MCF 10A (cell line): ENCODE results near the gene RABEPK. TPM values are rescaled to one million over a fixed set of nuclear protein-coding genes. Genes with fewer than 3 reads are reported as not detected.

Source experiments
- Bru-seq: library from RNA; stranded (reverse); fragments of 400-500 nt; gene quantifications from one replicate; lab custom pipeline; 2021; lab: Mats Ljungman, UMichigan
- BruChase-seq, 2 experiments: library from RNA; stranded (reverse); fragments of 400-500 nt; gene quantifications; one replicate each; lab custom pipeline; 2021; lab: Mats Ljungman, UMichigan
- BruUV-seq: library from RNA; stranded (reverse); fragments of 400-500 nt; replicated peaks from 2 replicates; lab custom pipeline; 2021; lab: Mats Ljungman, UMichigan
- CTCF ChIA-PET: fragments of 300-600 bp; sonication (Branson Sonifier 250); formaldehyde crosslinking; extraction: SDS; loops from one replicate; lab custom pipeline; 2021; ENCODE audit warnings: antibody characterized with exemption, inconsistent platforms; lab: Yijun Ruan, JAX
- POLR2A ChIA-PET: fragments of 300-600, 350-650 bp; sonication (Branson Sonifier 250); formaldehyde crosslinking; extraction: SDS; loops from one replicate; lab custom pipeline; 2020; ENCODE audit warnings: antibody characterized with exemption, inconsistent platforms; lab: Yijun Ruan, JAX
- DNase-seq: peaks from one replicate; pipeline ENCODE4 v3.0.0-alpha.2; 2018; ENCODE audit not compliant: unreplicated experiment
- H3K27ac Mint-ChIP-seq: one replicate; pipeline ENCODE4 v1.8.0; 2022; ENCODE audit warnings: mild to moderate bottlenecking, low read depth, mixed read lengths; ENCODE audit not compliant: unreplicated experiment
- H3K27me3 Mint-ChIP-seq: one replicate; pipeline ENCODE4 v1.8.0; 2022; ENCODE audit warnings: mixed read lengths; ENCODE audit not compliant: insufficient read depth, unreplicated experiment
- H3K36me3 Mint-ChIP-seq: one replicate; pipeline ENCODE4 v1.8.0; 2022; ENCODE audit warnings: mild to moderate bottlenecking, moderate library complexity, mixed read lengths; ENCODE audit not compliant: insufficient read depth, unreplicated experiment
- H3K4me1 Mint-ChIP-seq: one replicate; pipeline ENCODE4 v1.8.0; 2022; ENCODE audit warnings: mixed read lengths; ENCODE audit not compliant: insufficient read depth, unreplicated experiment
- H3K4me3 Mint-ChIP-seq: one replicate; pipeline ENCODE4 v1.8.0; 2022; ENCODE audit warnings: mild to moderate bottlenecking, moderate library complexity, mixed read lengths; ENCODE audit not compliant: unreplicated experiment
- H3K9me3 Mint-ChIP-seq: one replicate; pipeline ENCODE4 v1.8.0; 2022; ENCODE audit warnings: mixed read lengths; ENCODE audit not compliant: unreplicated experiment
- intact Hi-C: fragments of 100-400 bp; cut with micrococcal nuclease; formaldehyde crosslinking; loops from 2 replicates; pipeline ENCODE4 v1.14.1; 2022
- long read RNA-seq: library from polyadenylated mRNA; stranded (forward); transcript quantifications from one replicate; pipeline ENCODE4 v2.0.0, GENCODE V29; 2022
- total RNA-seq: library from RNA; stranded (reverse); gene quantifications from 2 replicates; pipeline ENCODE4 v1.2.3, GENCODE V29; 2022
- TF ChIP-seq, protein P1 (sequence below): fragments of 200-600 bp; IDR thresholded peaks from one replicate; pipeline ENCODE4 v1.8.0; 2022; ENCODE audit warnings: antibody characterized with exemption, mild to moderate bottlenecking; ENCODE audit not compliant: unreplicated experiment

Gene RABEPK, protein sequence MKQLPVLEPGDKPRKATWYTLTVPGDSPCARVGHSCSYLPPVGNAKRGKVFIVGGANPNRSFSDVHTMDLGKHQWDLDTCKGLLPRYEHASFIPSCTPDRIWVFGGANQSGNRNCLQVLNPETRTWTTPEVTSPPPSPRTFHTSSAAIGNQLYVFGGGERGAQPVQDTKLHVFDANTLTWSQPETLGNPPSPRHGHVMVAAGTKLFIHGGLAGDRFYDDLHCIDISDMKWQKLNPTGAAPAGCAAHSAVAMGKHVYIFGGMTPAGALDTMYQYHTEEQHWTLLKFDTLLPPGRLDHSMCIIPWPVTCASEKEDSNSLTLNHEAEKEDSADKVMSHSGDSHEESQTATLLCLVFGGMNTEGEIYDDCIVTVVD
- total RNA-seq (21.5 and 37.2 TPM in 2 replicates), Bru-seq, nascent RNA (percentile 62 among the genes with signal in this experiment), BruChase-seq, experiment 1, labeled RNA remaining after a 6-hour chase (percentile 58 among the genes with signal in this experiment), BruChase-seq, experiment 2, labeled RNA remaining after a 2-hour chase (percentile 57 among the genes with signal in this experiment)
- long read RNA-seq, transcript RABEPK-204 (9 exons, 1,466 nt), result minor isoform, 27 of 129 reads
- long read RNA-seq, transcript RABEPK-202 (8 exons, 1,504 nt), result major isoform, 53 of 129 reads
- long read RNA-seq, partial matches to known transcripts, result 24 of 129 reads
- long read RNA-seq, other reads (novel, unspliced or antisense), result 21 of 129 reads

DNA sequence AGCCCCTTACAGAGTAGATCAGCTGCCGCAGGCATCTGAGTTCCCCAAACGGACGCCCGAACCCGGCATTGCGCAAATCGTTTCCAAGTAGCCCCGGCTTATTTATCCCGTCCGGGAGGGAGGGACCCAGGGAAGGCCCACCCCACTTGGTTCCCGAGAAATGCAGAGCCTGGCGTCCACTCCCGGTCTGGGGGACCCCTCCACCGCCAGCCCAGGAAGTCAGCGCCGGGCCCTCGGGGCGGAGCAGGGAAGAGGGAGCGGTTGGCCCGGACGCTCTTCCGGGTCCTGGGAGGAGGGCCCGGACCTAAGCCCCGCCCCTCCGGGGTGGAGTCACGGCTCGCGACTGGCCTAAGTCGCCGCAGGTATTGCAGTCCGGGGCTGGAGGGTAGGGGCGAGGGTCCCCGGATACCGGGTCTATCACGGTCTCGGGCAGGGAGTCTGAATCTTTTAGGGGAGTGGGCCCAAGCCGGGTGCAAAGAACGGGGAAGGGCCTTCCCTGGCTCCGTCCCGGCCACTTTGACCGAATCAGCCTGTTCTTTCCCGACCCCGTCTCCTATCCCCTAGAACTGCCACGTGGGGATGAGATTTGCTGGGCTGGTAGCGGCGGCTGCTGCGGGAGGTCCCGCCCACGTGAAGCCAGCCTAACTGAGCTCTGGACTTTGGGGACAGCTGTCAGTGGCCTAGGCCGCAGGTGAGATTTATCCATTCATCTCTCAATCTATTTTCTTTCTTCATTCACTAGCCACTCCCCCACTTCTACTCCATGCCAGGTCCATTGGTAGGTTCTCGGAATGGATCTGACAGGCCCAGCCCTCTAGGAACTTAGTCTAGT is at the start of gene RABEPK:
Gene RABEPK (plus strand): TSS at position 327 of the 832 bp plus-strand sequence. CDS start 2,472 bp downstream, outside the sequence.
- ChIA-PET CTCF (interaction anchor here (1.0 kb wide), 1 partner anchor 26 kb away, joined by 3 read pairs; no protein-coding TSS in a partner anchor), POLR2A (interaction anchor here (0.5 to 9.1 kb wide), 23 partner anchors 8 to 1961 kb away, joined by 3 to 138 read pairs (median 5); partner anchors contain the start of genes ARPC5L, GAPVD1, GOLGA1 and HSPA5)
- Mint-ChIP-seq H3K27ac (peak within 1 kb of the TSS; percentile 92), H3K36me3 (peaks cover 34% of the 10 kb centered on the region), H3K4me1 (peaks cover 7% of the 10 kb centered on the region), H3K9me3 (no peaks in the 10 kb centered on the region), H3K4me3 (peak within 1 kb of the TSS; percentile 95), H3K27me3 (no peaks in the 10 kb centered on the region)
- intact Hi-C loops, result no loop called here
- DNase-seq, result peak; percentile 95
- BruUV-seq, result TSS peak; percentile 89
- TF ChIP-seq, protein P1, sequence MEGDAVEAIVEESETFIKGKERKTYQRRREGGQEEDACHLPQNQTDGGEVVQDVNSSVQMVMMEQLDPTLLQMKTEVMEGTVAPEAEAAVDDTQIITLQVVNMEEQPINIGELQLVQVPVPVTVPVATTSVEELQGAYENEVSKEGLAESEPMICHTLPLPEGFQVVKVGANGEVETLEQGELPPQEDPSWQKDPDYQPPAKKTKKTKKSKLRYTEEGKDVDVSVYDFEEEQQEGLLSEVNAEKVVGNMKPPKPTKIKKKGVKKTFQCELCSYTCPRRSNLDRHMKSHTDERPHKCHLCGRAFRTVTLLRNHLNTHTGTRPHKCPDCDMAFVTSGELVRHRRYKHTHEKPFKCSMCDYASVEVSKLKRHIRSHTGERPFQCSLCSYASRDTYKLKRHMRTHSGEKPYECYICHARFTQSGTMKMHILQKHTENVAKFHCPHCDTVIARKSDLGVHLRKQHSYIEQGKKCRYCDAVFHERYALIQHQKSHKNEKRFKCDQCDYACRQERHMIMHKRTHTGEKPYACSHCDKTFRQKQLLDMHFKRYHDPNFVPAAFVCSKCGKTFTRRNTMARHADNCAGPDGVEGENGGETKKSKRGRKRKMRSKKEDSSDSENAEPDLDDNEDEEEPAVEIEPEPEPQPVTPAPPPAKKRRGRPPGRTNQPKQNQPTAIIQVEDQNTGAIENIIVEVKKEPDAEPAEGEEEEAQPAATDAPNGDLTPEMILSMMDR, result no peak

DNA sequence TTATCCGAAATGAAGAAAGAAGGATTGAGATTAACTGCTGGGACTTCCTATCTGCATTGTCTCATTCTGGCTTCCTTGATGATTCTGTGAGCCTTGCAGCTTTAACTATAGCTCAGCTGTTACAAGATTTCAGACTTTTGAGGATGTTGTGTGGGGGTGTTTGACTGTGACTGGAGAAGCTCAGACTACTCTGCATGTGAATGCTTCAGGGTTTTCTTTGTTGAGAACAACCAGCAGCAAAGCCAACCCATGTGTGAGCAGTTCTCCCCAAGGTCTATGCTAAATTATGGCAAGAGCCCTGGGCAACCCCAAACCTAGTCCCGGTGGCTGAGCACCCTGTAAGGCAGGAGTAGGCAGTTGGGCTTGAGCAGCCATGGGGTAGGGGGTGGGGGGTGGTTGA is 48.6 kb upstream of the RABEPK start:
- BruUV-seq, result no TSS peak
- H3K36me3 Mint-ChIP-seq, result peaks cover 59% of the 10 kb centered on the region

DNA sequence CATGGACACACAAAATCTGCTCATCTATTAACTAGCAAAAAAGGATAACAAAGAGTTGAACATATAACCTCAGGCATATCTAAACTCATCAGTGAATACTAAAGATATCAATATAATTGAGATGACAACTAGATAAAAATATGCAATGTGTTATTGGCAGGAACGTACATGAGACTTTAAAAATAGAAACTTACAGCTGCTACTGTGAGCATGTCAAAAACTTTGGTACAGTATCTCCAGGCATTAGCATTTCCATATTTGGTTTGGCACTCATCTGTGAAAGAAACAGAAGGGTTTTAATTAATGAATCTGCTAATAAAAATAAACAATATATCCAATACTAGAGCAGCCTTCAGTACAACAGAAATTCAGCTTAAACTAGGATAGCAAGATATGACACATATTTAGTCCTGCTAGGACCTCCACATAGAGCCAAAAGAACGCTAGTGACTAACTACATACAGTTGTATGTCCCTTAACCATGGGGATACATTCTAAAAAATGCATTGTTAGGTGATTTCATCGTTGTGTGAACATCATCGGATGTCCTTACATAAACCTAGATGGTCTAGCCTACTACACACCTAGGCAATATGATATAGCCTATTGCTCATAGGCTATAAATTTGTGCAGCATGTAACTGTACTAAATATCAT is 46.5 kb upstream of the RABEPK start:
- DNase-seq, result no peak
- H3K9me3 Mint-ChIP-seq, result no peaks in the 10 kb centered on the region
- CTCF ChIA-PET, result interaction anchor here (0.6 to 0.7 kb wide), 2 partner anchors 10 to 113 kb away, joined by 3 read pairs; no protein-coding TSS in a partner anchor
- intact Hi-C loops, result no loop called here
- H3K4me1 Mint-ChIP-seq, result no peaks in the 10 kb centered on the region
- no TSS peak for BruUV-seq
- peaks cover 64% of the 10 kb centered on the region for H3K36me3 Mint-ChIP-seq
- POLR2A ChIA-PET, result interaction anchor here (0.9 to 1.7 kb wide), 3 partner anchors 8 to 88 kb away, joined by 3 read pairs; partner anchors contain the start of genes HSPA5 and SCAI
- no peaks in the 10 kb centered on the region for H3K27me3 Mint-ChIP-seq
- H3K4me3 Mint-ChIP-seq, result no peak overlapping the region
- TF ChIP-seq, protein P1, result no peak
- H3K27ac Mint-ChIP-seq, result no peak overlapping the region

More for the DNA sequence above, 48.6 kb upstream of the RABEPK start:
- TF ChIP-seq, protein P1, result no peak
- H3K4me3 Mint-ChIP-seq, result no peak overlapping the region
- CTCF ChIA-PET, result interaction anchor here (0.5 to 0.6 kb wide), 2 partner anchors 89 to 443 kb away, joined by 3 read pairs; no protein-coding TSS in a partner anchor
- intact Hi-C loops, result no loop called here
- no peaks in the 10 kb centered on the region for H3K27me3 Mint-ChIP-seq
- POLR2A ChIA-PET, result no interaction called here
- H3K27ac Mint-ChIP-seq, result no peak overlapping the region
- H3K4me1 Mint-ChIP-seq, result no peaks in the 10 kb centered on the region
- DNase-seq, result no peak
- H3K9me3 Mint-ChIP-seq, result no peaks in the 10 kb centered on the region
